Tibial nerve (tissue), 4 donors: ENCODE data around the gene DUOX2. TPM values are rescaled to one million over a fixed set of nuclear protein-coding genes. Genes with fewer than 3 reads are reported as not detected.
"Not testable (repeated sequence)": the region's sequence is repeated elsewhere in the genome, so short reads cannot be mapped to it uniquely, and the experiment has no call there.

Source experiments
- DNase-seq, 2 donors: peaks; one replicate each; pipeline ENCODE4 v3.0.0-alpha.2; 2019; ENCODE audit warnings: low spot score in 2 of 2
- H3K27ac ChIP-seq, 4 donors: fragments of 200-600 bp; sonication (generic) in 3 of 4; one replicate each; pipeline ENCODE4 v1.5.1; 2017 to 2019; ENCODE audit warnings: mild to moderate bottlenecking in 1 of 4
- H3K27me3 ChIP-seq, 2 donors: fragments of 200-600 bp; sonication (generic) in 1 of 2; one replicate each; pipeline versions ENCODE4 v1.5.1 to v1.6.0; 2017 to 2019
- H3K36me3 ChIP-seq, 3 donors: fragments of 200-600 bp; sonication (generic); one replicate each; pipeline ENCODE4 v1.5.1; 2018 to 2019
- H3K4me1 ChIP-seq, 4 donors: fragments of 200-600 bp; sonication (generic) in 3 of 4; one replicate each; pipeline ENCODE4 v1.5.1; 2017 to 2019
- H3K4me3 ChIP-seq, 4 donors: fragments of 200-600 bp; sonication (generic) in 3 of 4; one replicate each; pipeline ENCODE4 v1.5.1; 2017 to 2019; ENCODE audit warnings: mild to moderate bottlenecking in 1 of 4, moderate library complexity in 1 of 4
- H3K9me3 ChIP-seq, 4 donors: fragments of 200-600 bp; sonication (generic) in 3 of 4; one replicate each; pipeline ENCODE4 v1.5.1; 2017 to 2019
- CTCF ChIP-seq, 5 experiments: fragments of 200-600 bp in 3 of 5; fragments of 450-650 bp in 2 of 5; sonication (generic) in 3 of 5; IDR thresholded peaks; one replicate each; pipeline ENCODE4 v1.5.1; 2016 to 2019; ENCODE audit warnings: antibody characterized with exemption in 5 of 5, mild to moderate bottlenecking in 3 of 5, moderate library complexity in 2 of 5
- EP300 ChIP-seq, 2 donors: sonication (generic); formaldehyde crosslinking; IDR thresholded peaks; one replicate each; pipeline ENCODE4 v1.6.1; 2017; ENCODE audit warnings: antibody characterized with exemption in 2 of 2, mild to moderate bottlenecking in 1 of 2
- POLR2A ChIP-seq, 2 donors: fragments of 450-650 bp; IDR thresholded peaks; one replicate each; pipeline ENCODE4 v1.6.1; 2017; ENCODE audit warnings: antibody characterized with exemption in 2 of 2, mild to moderate bottlenecking in 2 of 2, moderate library complexity in 2 of 2
- WGBS, 2 donors: methylation state at CpG; one replicate each; pipeline ENCODE4 v1.1.5; 2018; 5-methylcytosine and 5-hydroxymethylcytosine counted together
- total RNA-seq, 4 donors: library from RNA; depleted of rRNA; stranded (reverse); fragments of >200 nt; gene quantifications; one replicate each; pipeline ENCODE4 v1.1.0, GENCODE V29; 2016

The DUOX2 gene
- total RNA-seq, 4 donors from 2014 or later = 0.22 to 1.9 (median 0.84) TPM

- TF ChIP-seq CTCF (IDR thresholded peaks at IDR 0.05) = no peak
- TF ChIP-seq EP300 (IDR thresholded peaks at IDR 0.05) = no peak
- no peak for TF ChIP-seq POLR2A (IDR thresholded peaks at IDR 0.05)
- no peak for DNase-seq
- H3K4me3 ChIP-seq = no peak overlapping the region
- H3K9me3 ChIP-seq = no peaks in the 10 kb centered on the region
- no peaks in the 10 kb centered on the region for H3K36me3 ChIP-seq
- peaks cover 0 to 10% of the 10 kb centered on the region in 2 donors for H3K27me3 ChIP-seq
- 80 to 86% methylated on average over 10 of the region's 10 CpGs for WGBS, 2 donors
- no peaks in the 10 kb centered on the region for H3K4me1 ChIP-seq
- no peak overlapping the region for H3K27ac ChIP-seq
These were observed 24.9 kb downstream of the DUOX2 start for GRCh38 chr15:45088801-45089711.

GRCh38 chr15:45087513-45087912 lies 26.5 kb downstream of the DUOX2 start:
- H3K4me3 ChIP-seq = no peak overlapping the region
- H3K27ac ChIP-seq = no peak overlapping the region
- peaks cover 0 to 10% of the 10 kb centered on the region in 2 donors for H3K27me3 ChIP-seq
- no peak for DNase-seq
- H3K36me3 ChIP-seq = no peaks in the 10 kb centered on the region
- 58 to 62% methylated on average over 1 of the region's 1 CpG for WGBS, 2 donors
- no peaks in the 10 kb centered on the region for H3K4me1 ChIP-seq
- no peaks in the 10 kb centered on the region for H3K9me3 ChIP-seq
- TF ChIP-seq EP300 (IDR thresholded peaks at IDR 0.05) (no peak), POLR2A (IDR thresholded peaks at IDR 0.05) (no peak), CTCF (IDR thresholded peaks at IDR 0.05) (no peak)

GRCh38 chr15:45084163-45084562 lies 29.8 kb downstream of the DUOX2 start:
- TF ChIP-seq POLR2A (IDR thresholded peaks at IDR 0.05) (no peak), CTCF (IDR thresholded peaks at IDR 0.05) (no peak), EP300 (IDR thresholded peaks at IDR 0.05) (no peak)
- Histone ChIP-seq H3K27me3 (peaks cover 0 to 7% of the 10 kb centered on the region in 2 donors), H3K9me3 (no peaks in the 10 kb centered on the region), H3K4me1 (no peaks in the 10 kb centered on the region), H3K4me3 (no peak overlapping the region), H3K36me3 (no peaks in the 10 kb centered on the region), H3K27ac (no peak overlapping the region)
- DNase-seq = no peak
- WGBS, 2 donors = 76 to 84% methylated on average over 3 of the region's 3 CpGs

GRCh38 chr15:45083223-45083622 lies 30.7 kb downstream of the DUOX2 start:
- H3K9me3 ChIP-seq = no peaks in the 10 kb centered on the region
- no peak for TF ChIP-seq CTCF (IDR thresholded peaks at IDR 0.05)
- no peak for TF ChIP-seq EP300 (IDR thresholded peaks at IDR 0.05)
- TF ChIP-seq POLR2A (IDR thresholded peaks at IDR 0.05) = no peak
- DNase-seq = no peak

GRCh38 chr15:45082412-45082811 lies 31.6 kb downstream of the DUOX2 start:
- not testable (repeated sequence) for H3K4me3 ChIP-seq, H3K27me3 ChIP-seq, DNase-seq, H3K9me3 ChIP-seq, H3K27ac ChIP-seq, H3K4me1 ChIP-seq, H3K36me3 ChIP-seq
- WGBS, 2 donors = 72 to 81% methylated on average over 6 to 9 of the region's 10 CpGs

More at GRCh38 chr15:45083223-45083622, 30.7 kb downstream of the DUOX2 start:
- Histone ChIP-seq H3K36me3 (no peaks in the 10 kb centered on the region), H3K27ac (no peak overlapping the region), H3K4me1 (no peaks in the 10 kb centered on the region), H3K27me3 (peaks cover 0 to 7% of the 10 kb centered on the region in 2 donors), H3K4me3 (no peak overlapping the region)

GRCh38 chr15:45080593-45080992 lies 33.4 kb downstream of the DUOX2 start:
- WGBS, 2 donors = 89 to 100% methylated on average over 2 of the region's 3 CpGs
- DNase-seq, H3K9me3 ChIP-seq, H3K27ac ChIP-seq, H3K27me3 ChIP-seq, H3K4me3 ChIP-seq, H3K4me1 ChIP-seq, H3K36me3 ChIP-seq: not testable (repeated sequence)

- H3K4me3 ChIP-seq, H3K27ac ChIP-seq, H3K27me3 ChIP-seq, DNase-seq, H3K36me3 ChIP-seq, H3K4me1 ChIP-seq, H3K9me3 ChIP-seq: not testable (repeated sequence)
- WGBS, 2 donors = 83 to 86% methylated on average over 4 to 5 of the region's 5 CpGs
These were observed 34.2 kb downstream of the DUOX2 start for GRCh38 chr15:45079628-45080246.

GRCh38 chr15:45079201-45079600 lies 34.8 kb downstream of the DUOX2 start:
- not testable (repeated sequence) for H3K9me3 ChIP-seq, DNase-seq, H3K4me3 ChIP-seq, H3K27ac ChIP-seq, H3K27me3 ChIP-seq, H3K36me3 ChIP-seq, H3K4me1 ChIP-seq
- WGBS, 2 donors = 56 to 60% methylated on average over 5 of the region's 5 CpGs

GRCh38 chr15:45077391-45077790 lies 36.6 kb downstream of the DUOX2 start:
- not testable (repeated sequence) for H3K4me3 ChIP-seq, H3K4me1 ChIP-seq, H3K27me3 ChIP-seq, H3K27ac ChIP-seq, H3K9me3 ChIP-seq, DNase-seq, H3K36me3 ChIP-seq
- 80 to 100% methylated on average over 2 of the region's 2 CpGs for WGBS, 2 donors
